ENCODE measurements around the gene TREX2.

Gene TREX2

DNA sequence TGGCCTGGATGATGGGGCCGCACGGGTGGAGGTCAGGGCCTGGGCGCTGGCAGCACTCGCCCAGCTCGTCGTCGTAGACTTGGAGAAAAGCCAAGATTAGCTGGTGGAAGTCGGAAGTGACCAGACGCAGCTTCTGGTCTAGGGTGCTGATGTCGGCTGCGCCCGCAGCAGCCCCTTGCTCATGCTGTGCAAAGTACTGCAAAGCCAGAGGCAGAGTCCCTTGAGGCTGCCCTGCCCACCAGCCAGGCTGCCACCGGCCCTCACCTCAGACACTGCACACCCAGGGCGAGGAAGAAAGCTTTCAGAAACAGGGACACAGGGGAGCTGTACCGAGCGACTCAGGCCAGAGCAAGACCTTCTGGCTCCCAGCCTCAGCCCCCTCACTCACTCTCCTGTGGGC, 9.7 kb upstream of the TREX2 start:
- no peak for DNase-seq

DNA sequence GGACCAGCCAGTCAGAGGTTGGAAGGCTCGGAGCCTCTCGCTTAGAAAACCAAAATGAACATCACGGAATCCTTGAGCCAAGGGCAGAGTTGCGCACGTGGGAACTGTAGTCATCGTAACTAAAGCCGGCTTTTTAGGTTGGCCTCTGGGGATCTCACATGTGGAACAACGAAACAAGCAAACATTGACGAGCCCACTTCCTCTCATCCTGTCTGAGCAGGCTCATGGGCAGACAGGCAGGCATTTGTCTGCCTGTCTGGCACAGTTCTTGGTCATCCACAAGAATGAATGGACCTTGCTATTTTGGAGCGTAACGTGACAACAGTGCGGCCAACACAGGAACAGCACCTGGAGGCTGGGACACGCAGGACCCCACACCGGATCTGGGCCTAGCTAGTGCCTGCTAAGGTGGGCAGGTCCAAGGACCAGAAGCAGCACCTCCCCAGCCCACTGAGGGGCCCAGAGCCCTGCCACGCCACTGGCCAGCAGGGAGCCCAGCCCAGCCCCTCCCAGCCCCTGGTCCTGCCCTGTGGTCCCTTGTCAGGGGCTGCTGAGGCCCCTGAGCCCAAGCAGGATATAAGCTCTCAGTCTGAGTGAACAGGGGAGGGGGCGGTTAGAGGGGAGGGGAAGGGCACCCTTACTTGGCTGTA, 9.2 kb upstream of the TREX2 start:
- DNase-seq, result no peak

DNA sequence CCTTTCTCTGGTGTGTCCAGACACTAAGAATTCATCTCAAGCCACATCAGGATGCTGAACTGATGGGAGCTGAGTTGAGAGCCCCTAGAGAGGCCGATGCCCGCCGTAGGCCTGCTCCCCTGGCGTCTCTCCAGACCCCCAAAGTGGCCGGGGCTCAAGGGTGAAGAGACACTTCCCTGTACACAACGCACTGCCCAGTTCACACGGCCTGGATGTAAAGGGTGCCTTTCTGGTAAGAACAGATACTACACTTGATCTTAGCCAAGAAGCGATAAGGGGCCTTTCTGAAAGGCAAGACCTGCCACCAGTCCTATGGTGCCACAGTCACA, 5.1 kb upstream of the TREX2 start:
- DNase-seq, result no peak

DNA sequence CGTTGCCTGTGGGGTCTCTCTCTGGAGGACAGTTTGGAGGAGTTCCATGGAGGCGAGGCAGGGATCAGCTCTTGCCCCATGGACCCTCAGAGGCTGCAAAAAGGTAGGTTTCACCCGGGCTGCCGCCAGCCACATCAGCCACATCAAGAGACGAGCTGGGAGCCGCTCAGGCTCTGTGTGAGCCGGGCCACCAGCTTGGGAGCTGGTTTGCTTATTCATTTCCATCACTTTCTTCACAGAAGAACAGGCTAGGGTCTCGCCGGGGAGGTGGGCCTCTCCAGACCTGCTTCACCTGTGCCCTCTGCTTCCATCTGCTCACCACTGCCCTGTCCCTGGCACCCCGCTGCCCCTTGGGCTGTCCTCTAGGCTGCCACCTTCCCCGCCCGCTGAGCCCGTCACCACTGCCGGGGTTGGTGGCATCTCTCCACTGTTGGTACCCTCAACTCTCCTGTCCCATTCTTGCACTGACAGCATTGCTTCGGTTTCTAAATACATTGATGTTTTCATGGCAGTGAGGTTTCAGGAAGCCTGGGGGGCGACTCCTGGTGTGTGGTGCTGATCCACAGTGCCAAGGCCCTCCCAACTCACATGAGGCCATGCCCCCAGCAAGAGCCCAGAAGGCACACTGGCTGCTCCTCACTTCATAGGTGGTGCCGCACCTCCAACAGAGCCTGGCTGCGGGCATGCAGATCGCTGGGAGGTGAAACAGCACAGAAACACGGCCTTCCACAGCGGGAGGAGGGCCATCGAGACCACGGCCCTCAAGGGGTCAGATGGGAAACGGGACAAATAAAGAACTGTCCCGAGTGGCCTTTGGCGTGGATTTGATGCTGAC, 4.5 kb upstream of the TREX2 start:
- no peak for DNase-seq

DNA sequence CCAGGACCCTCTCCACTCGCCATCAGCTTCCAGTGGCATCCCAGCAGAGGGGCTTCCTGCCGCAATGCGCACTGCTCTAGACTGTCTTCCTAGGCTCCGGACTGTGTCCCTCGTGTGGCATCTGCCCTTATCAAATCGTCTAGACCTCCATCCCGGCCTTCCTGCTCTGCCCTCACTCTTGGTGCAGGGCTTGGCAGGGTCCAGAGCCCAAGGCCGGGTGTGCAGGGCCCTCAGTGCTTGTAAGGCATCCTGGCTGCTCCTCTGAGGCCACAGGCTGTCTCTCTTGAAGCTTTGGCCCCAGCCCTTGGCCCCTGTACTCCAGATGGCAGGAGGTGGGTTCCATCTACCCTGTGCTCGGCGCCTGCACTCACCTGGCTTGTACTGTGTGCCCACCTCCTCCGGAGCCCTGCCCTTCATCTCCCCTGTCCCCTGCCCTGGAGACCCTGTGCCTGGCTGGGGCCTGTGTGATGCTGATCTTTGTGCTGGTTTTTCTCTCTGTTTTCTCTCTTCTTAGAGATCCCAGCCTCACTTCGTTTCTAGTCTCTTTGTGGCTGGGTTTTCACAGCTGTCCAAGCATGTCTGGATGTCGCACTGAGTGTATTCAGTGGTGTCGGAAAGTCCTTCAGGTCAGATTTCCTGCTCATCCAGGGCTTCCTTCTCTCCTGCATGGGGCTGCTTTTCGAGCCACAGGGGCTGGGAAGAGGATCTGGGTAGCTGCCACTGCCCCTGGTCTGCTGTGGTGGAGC, 3.7 kb upstream of the TREX2 start:
- DNase-seq, result no peak

DNA sequence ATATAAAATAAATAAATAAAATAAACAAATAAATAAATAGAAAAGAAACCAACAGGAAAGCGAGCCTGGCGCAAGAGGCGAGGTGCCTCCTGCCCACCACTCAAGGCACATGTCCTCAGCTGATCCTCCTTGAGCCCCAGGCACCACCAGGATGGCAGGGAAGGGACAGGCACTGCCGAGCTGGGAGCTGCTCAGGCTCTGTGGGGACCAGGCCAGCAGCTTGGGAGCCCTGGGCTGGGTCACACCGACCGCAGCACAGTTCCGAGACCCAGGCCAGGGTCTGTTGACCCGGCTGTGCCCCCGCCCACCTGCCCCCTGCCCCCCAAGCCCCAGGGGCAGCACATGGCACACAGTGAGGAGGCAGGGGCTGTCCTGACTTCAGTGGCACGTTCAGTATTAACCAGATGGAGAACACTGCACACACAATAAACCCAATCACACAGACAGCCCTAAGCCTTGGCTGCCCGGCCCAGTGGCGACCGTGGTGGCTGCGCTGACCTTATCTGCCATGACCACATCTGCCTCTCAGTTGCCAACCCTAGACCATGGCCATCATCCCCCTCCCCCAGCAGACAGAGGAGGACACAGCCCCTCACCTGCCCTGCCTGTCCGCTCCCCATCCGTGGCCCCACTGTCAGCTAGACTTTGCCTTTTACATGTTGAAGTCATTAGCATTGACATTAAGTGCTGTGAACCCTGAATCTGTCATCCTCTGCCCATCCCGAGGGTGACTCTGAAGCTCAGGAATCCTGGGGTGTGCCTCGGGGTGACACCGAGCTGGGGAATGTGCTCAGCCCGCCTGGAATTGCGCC, 2.9 kb upstream of the TREX2 start:
- no peak for DNase-seq

DNA sequence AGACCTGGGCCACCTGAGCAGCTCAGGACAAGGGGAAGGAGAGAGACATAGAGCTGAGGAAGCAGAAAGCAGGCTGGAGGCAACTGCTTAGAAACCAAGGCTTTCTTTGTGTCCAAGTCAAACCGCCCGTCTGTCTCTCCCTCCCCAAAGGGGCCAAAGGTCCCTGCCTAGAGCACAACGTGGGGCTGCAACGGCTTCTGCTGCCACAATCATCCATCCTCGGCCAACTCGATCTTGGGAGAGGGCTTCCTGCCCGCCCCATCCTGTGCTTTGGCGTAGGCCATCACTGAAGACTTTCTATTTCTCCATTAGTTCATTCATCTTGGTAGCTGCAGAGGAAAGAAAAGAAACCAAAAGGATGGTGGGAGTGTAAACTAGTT, 1.7 kb upstream of the TREX2 start:
- no peak for DNase-seq

DNA sequence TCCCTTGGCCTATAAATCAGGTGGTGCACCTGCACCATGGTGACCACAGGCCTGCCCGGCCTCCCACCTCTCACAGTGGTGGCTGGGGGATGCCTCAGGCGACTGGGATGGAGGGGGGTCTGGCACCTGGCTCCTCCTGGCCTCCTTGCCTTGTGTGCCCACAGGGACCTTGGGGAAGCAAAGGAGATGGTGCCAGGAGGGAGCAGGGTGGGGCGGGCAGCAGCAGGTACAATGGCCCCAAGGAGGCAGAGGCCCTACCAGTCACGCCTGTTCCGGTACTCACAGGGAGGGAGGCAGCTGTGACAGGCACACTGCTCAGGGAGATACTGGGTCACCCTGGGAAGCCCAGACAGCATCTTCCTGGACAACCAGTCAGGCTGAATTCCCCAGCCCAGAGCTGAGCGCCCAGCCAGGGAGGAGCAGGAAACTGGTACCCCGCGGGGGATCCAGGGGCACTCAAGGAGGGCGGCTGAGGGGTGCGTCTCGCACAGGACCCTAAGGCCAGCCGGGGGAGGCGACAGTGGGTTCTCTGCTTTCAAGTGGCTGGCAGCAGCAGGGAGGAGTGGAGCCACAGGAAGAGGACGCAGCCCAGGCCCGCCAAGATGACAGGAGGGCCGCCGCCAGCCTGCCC, 1.2 kb upstream of the TREX2 start:
- DNase-seq, result no peak

DNA sequence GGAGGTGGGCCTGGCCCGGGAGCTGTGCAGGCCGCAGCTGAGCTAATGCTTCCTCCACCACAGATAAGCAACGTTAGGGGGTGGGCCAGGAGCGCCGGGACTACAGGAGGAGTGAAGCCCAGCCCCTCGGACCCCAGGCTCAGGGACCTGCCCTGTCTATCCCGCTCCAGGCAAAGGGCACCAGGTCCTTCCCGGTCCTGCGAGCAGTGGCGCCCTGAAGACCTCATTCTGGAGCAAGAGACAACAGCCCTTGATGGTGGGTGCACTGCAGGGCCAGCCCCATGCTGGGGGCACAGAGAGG, 730 bp upstream of the TREX2 start:
- DNase-seq, result no peak

DNA sequence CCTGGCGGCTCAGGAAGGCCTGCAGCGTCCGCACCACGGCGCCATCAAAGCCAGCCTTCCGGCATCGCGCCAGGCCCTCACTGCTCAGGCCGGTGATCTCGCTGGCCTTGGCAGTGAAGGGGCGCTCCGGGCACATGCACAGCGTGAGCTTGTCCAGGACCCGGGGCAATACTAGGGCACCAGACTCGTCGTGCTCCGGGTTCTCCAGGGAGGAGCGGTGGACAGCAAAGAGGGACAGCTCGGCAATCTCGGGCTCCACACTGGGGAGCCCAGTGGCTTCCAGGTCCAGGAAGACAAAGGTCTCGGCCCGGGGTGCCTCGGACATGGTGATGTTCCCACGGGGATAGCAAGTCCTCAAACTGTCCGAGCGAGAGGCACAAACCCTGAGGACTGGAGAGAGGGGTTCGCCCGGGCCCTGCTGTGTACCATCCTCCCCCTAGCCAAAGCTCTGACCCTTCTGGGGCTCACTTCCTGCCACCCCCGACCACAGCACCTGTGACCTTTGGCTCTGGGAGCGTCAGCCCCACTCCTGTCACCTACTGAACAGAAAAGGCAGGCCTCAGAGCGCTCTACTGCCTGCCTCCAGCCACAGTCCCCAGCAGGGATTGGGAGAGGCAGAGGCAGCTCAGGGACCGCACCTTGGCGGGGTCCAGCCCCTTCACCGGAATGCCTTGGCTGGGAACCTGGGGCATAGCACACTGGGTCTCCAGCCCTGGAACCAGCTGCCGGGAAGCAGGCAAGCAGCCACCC, 575 bp downstream of the TREX2 start:
- no peak for DNase-seq

DNA sequence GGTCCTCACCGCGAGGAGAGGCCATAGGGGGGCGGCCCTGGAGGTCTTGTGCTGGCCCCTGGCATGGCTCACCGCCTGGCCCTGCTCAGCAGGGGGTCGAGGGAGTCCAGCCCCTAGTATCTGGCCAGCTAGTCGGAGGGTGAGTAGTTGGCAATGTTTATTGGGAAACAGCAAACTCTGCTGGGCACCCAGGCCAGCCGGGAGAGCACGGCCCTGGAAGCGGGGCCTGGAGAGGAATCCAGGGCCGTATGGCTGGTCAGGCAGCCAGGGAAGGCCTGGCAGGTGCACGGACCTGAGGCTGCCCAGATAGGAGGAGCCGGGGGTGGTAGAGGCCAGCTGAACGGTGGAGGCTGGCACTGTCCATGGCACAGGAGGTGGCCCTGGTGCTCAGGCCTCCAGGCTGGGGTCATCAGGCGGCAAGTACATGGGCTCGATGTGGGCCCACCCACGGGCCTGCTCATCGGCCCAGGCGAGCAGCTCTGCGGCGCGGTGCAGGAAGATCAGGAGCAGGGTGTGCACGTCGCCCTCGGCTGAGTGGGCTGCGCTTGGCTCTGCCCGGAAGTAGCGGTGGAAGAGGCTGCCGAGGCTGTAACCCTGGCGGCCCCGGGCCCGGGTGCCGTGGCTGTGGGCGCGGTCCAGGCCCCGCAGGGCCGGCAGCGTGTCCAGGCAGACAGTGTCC, 1.4 kb downstream of the TREX2 start:
- DNase-seq, result no peak

DNA sequence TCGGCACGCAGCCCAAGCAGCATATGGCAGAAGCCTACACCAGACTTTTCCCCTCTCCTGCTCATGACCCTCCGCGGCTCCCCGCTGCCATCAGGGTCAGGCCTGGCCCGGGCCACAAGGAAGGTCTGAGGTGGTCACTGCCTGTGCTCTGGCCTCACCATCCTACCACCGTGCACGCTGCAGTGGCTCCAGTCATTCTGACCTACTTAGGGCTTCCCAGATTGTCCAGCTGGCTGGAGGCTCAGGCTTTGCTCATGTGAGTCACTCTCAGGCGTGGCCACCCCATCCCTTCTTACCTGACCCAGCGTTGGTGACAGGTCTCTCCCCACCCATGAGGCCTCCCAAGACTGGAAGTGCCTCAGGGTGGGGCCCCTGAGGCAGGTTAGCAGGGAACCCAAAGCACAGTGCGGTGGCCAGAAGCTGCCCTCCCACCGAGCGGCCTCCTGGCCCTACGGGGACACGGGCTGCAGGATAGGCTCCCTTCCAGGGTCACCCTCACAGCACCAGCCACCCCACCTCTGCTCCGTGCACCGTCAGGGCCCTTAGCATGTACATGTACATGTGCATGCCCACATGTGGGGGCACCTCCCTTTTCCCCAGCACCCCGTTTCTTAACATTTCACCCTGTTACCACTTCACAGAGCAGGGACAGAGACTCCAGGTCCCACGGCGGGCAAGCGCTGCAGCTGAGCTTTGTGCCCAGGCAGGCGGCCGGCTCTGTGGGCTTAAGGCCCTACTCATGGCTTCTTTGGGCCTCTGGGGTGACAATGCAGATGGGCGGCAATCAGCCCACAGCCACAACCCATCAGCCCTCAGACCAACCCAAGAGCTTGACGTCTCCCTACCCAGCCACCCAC, 2.2 kb downstream of the TREX2 start:
- DNase-seq, result no peak

DNA sequence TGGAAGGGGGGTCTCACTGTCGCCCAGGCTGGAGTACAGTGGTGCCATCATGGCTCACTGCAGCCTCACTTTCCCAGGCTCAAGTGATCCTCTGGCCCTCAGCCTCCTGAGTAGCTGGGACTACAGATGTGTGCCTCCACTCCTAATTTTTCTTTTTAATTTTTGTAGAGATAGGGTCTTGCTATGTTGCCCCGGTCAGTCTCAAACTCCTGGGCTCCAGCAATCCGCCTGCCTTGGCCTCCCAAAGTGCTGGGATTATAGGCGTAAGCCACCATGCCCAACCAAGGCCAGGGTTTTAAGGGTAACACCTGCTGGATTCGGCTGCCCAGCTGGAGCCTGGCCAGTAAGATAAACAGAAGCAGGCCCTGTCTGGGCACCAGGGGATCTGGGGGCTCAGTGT, 3.4 kb downstream of the TREX2 start:
- DNase-seq, result no peak

DNA sequence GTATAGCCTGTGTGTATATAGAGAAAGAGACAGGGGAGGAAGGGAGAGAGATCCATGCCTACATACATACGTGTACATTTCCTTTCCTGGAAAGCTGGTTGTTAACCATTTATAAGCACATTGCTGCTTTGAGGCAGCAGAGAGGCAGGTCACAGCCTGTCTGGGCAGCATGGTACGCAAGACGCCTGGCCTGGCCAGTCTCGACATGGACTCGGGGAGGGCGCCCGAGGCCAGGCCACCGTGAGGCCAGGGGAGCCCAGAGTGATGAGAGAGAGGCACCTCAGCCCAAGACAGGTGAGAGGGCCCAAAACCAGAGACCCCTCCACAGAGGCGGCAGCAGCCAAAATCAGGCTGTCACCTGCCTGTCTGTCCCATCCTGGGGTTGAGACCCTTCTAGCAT, 3.9 kb downstream of the TREX2 start:
- no peak for DNase-seq

DNA sequence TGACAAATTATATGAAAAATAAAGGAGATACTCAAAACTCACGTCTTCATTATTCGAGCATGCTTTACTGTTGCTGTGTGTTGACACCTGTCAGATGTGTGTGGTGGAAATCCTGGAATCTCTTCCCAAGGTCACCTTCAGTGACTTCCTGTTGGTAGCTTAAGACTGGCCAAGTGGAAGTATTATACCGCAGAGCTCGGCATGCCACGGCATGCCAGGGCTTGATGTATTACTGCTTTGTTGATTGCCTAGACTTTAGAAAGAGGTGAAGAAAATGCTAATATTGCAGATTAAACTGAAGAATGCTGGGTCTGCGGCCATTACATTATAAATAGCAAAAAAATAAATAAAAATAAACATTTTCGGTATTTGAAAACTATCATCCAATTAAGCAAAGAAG, 4.6 kb downstream of the TREX2 start:
- no peak for DNase-seq

DNA sequence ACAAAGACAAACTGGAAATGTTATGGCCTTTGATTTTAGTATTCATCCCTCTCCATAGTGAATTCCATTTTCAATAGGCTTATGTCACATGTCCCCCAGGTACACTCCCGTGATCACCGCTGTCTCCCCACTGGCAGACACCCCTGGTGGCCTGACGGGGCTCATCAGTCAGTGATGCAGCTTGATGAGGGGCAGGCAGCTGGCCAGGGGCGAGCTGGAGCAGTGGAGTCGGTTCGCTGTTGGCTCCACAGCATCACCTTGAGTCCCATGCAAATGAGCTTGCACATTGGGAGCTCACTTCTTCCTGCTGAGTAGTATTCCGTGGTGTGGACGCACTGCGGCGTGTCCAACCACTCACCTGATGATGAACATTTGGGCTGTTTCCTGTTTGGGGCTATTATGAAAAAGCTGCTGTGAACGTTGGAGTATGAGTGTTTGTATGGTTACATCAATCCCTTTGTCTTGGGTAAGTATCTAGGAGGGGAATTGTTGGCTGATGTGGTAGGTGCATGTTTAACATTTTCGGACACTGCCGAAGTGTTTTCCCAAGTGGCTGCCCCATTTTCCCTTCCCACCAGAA, 5.2 kb downstream of the TREX2 start:
- no peak for DNase-seq

DNA sequence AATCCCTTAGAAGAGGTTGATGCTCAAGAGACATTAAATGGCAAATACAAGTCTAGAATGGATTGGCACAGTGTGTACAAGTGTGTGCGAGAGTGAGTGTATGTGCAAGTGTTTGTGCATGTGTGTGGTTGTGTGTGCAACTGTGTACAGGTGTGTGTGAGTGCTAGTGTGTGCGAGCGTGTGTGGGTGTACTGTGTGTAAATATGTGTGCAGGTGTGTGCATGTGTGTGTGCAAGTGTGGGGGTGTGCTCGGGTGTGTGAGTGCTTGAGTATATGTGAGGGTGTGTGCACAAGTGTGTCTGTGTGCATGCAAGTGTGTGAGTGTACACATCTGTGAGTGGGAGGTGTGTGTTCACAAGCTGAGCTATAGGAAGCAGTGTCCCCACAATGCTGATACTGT, 5.9 kb downstream of the TREX2 start:
- no peak for DNase-seq

DNA sequence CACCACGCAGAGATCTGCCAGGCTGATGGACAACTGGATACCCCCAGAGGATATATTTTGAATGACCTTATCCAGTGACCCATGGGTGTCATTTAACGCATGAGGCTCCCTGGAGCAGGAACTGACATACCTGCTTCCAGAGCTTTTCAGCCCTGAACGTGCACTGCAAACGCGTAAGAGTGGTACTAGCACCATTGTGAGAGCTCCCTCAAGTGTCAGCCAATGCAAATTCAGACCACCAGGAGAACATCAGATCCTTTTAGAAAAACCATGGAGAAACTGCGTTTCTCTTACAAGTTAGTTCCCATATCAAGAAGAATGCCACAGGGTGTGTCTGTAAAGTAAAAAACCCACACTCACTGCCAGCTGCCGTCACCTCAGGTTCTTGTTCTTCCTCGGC, 7.3 kb downstream of the TREX2 start:
- no peak for DNase-seq

DNA sequence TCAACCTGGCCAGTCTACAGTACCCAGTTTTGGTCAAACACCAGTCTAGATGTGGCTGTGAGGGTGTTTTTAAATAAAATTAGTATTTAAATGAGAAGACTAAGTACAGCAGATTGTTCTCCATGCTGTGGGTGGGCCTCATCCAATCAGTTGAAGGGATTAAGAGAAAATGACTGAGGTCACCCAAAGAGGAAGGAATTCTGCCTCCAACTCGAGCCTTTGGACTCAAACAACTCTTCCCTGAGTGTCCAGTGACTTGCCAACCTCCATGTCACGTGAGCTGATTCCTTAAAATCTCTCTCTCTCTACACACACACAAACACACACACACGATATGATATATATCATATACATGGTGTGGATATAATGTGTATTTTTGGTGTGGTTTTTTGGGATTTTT, 10.0 kb downstream of the TREX2 start:
- DNase-seq, result no peak

DNA sequence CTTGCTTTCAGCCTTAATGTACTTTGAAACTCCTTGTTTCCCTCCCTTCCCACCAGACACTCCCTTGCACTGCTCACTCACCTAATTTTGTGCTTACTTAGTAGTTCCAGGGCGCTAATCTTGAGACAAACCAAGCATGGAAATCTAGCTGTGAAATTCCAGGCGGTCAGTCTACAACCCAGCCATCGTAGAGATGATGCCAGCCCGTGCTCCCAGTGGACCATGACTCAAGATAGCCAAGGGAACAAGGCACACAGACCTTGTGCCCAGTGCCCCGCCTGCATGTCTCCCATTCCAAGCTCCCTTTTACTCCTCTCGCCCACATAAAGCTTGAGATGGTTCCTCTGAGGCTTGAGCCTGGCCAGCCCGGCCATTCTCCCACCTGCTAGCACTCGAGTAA, 11.1 kb downstream of the TREX2 start:
- no peak for DNase-seq
